Tibial artery (tissue), 4 donors: ENCODE results near the gene RECQL.

Experiments
- DNase-seq, 2 donors: peaks; one replicate each; pipeline ENCODE4 v3.0.0-alpha.2; 2019
- H3K27ac ChIP-seq, 2 donors: fragments of 200-600 bp; sonication (generic) in 1 of 2; 1 replicate in 1 of 2; 2 replicates in 1 of 2; pipeline ENCODE4 v1.5.1; 2018 to 2019; ENCODE audit warnings: mild to moderate bottlenecking in 1 of 2
- H3K27me3 ChIP-seq, 2 donors: fragments of 200-600 bp; sonication (generic) in 1 of 2; one replicate each; pipeline versions ENCODE4 v1.5.1 to v1.6.0; 2016 to 2019
- H3K36me3 ChIP-seq, 3 donors: fragments of 200-600 bp; sonication (generic) in 2 of 3; one replicate each; pipeline ENCODE4 v1.5.1; 2016 to 2019; ENCODE audit warnings: mild to moderate bottlenecking in 2 of 3
- H3K4me1 ChIP-seq, 4 donors: fragments of 200-600 bp; sonication (generic) in 2 of 4; 1 replicate in 3 of 4; 2 replicates in 1 of 4; pipeline ENCODE4 v1.5.1; 2016 to 2019
- H3K4me3 ChIP-seq, 2 donors: fragments of 200-600 bp; sonication (generic) in 1 of 2; 1 replicate in 1 of 2; 2 replicates in 1 of 2; pipeline ENCODE4 v1.5.1; 2018 to 2019; ENCODE audit warnings: mild to moderate bottlenecking in 2 of 2
- H3K9me3 ChIP-seq, 3 donors: fragments of 200-600 bp; sonication (generic) in 1 of 3; one replicate each; pipeline ENCODE4 v1.5.1; 2016 to 2019
- CTCF ChIP-seq, 2 experiments: fragments of 200-600 bp in 1 of 2; fragments of 450-650 bp in 1 of 2; IDR thresholded peaks; one replicate each; pipeline ENCODE4 v1.5.1; 2017 to 2019; ENCODE audit warnings: antibody characterized with exemption in 2 of 2, mild to moderate bottlenecking in 1 of 2, moderate library complexity in 1 of 2
- intact Hi-C: fragments of 100-400 bp; cut with DNase I; formaldehyde crosslinking; loops from one replicate; pipeline ENCODE4 v1.15.0; 2023; ENCODE audit warnings: low total_unique reads

Gene RECQL

DNA sequence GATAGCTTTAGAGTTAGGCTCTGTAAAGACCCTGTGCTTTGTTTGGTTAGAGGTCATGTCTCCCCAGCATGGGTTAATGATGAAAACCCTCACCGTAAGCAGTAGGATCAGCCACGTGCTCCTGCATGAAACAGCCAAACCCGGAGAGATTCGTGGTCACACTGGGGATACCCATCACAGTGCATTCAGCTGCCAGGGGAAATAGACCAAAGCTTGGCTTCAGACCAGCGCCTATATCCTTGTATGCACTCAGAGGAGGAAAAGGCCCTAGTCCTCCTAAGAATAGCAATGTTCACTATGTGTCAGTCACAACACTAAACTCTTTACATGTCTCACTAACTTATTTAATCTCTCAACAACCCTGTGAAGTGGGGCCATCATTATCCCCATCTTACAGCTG, 41.0 kb upstream of the RECQL start:
- no peak overlapping the region for H3K27ac ChIP-seq
- no peaks in the 10 kb centered on the region for H3K4me1 ChIP-seq
- no peaks in the 10 kb centered on the region for H3K27me3 ChIP-seq
- intact Hi-C loops = no loop called here
- H3K9me3 ChIP-seq = no peaks in the 10 kb centered on the region
- no peak overlapping the region for H3K4me3 ChIP-seq
- H3K36me3 ChIP-seq = no peaks in the 10 kb centered on the region
- TF ChIP-seq CTCF (IDR thresholded peaks at IDR 0.05) = no peak
- no peak for DNase-seq

DNA sequence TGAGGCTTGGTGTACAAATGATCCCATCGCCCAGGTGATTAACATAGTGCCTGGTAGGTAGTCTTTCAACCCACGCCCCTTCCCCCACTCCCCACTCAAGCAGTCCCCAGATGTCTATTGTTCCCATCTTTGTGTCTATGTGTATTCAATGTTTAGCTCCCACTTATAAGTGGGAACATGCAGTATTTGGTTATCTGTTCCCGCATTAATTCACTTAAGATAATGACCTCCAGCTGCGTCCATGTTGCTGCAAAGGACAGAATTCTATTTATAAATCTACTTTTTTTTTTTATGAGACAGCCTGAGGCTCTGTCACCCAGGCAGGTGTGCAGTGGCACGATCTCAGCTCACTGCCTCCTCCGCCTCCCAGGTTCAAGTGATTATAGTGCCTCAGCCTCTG, 40.3 kb upstream of the RECQL start:
- H3K4me1 ChIP-seq = no peaks in the 10 kb centered on the region
- DNase-seq = no peak
- no peak overlapping the region for H3K27ac ChIP-seq
- no peak for TF ChIP-seq CTCF (IDR thresholded peaks at IDR 0.05)
- no peak overlapping the region for H3K4me3 ChIP-seq
- no peaks in the 10 kb centered on the region for H3K36me3 ChIP-seq
- no peaks in the 10 kb centered on the region for H3K27me3 ChIP-seq
- H3K9me3 ChIP-seq = no peaks in the 10 kb centered on the region
- intact Hi-C loops = no loop called here

DNA sequence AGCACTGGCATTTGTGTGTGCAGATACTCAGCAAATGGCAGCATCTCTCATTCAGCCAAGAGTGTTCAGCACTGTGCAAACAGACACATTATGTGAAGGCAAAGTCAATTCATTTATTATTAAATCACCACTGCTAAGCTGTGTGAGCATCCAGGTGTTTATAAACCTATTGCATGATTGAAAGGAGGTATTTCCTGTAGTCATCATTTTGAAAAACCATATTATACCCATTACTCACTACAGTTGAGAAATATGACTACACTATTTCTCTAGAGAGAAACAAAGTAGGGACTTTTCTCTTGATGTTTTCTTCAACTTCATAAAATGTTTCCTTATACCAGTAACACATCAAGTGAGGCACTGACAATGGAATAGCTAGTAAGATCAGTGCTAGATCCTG, 38.4 kb upstream of the RECQL start:
- DNase-seq = no peak
- Histone ChIP-seq H3K27me3 (no peaks in the 10 kb centered on the region), H3K36me3 (no peaks in the 10 kb centered on the region), H3K27ac (no peak overlapping the region), H3K4me3 (no peak overlapping the region), H3K9me3 (no peaks in the 10 kb centered on the region), H3K4me1 (no peaks in the 10 kb centered on the region)
- no peak for TF ChIP-seq CTCF (IDR thresholded peaks at IDR 0.05)
- intact Hi-C loops = no loop called here

DNA sequence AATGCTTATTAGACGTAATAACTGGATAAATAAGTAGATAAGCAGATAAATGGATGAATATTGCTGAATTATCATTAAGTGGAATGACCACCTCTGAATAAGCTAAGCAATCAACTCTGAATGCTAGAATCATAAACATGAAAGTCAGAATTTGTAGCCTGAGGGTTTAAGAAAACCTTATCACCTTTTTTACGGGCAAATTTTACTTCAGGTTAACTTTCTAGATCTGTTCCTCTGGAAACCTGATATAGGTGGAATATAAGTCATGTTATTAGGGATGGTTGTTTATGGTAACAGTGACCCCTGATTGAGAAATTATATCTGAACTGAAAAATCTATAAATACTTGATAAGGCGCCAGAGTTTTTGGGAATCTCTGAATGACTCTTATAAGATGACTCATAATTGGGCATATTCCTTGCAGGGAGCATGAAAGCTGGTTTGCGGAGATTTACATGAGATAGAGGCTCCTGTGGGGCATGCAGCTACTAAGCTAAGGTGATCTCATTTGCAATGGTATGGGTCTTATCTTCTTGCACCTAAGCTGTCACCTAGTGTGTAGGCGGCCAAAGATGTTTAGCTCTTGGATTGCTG, 36.7 kb upstream of the RECQL start:
- Histone ChIP-seq H3K36me3 (no peaks in the 10 kb centered on the region), H3K4me1 (no peaks in the 10 kb centered on the region), H3K9me3 (no peaks in the 10 kb centered on the region), H3K4me3 (no peak overlapping the region), H3K27ac (no peak overlapping the region), H3K27me3 (no peaks in the 10 kb centered on the region)
- TF ChIP-seq CTCF (IDR thresholded peaks at IDR 0.05) = no peak
- no peak for DNase-seq
- intact Hi-C loops = no loop called here

- H3K4me3 ChIP-seq = no peak overlapping the region
- no peak overlapping the region for H3K27ac ChIP-seq
- no peak for TF ChIP-seq CTCF (IDR thresholded peaks at IDR 0.05)
- no peaks in the 10 kb centered on the region for H3K36me3 ChIP-seq
- DNase-seq = no peak
- intact Hi-C loops = no loop called here
- H3K4me1 ChIP-seq = peaks cover 0 to 26% (median 9%) of the 10 kb centered on the region in 4 donors
- no peaks in the 10 kb centered on the region for H3K9me3 ChIP-seq
- H3K27me3 ChIP-seq = peaks cover 0 to 4% of the 10 kb centered on the region in 2 donors
These were observed 28.0 kb upstream of the RECQL start for GRCh38 chr12:21529456-21529855.

DNA sequence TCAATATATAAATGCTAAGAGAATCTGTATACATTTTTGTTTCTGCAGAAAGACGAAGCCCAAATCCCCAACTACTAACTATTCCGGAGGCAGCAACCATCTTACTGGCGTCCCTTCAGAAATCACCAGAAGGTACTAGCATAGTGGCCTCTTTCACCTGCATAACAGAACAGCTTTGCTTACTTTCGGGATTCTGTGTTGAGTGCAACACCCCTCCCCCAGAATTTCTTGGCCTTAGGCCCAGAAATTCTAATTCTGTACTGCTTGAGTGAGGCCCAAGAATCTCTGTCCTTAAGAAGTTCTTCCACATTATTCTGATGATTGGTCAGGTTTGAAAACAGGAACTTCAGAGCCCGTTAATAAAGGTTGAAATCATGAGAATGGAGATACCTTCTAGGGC, 27.5 kb upstream of the RECQL start:
- no peak for TF ChIP-seq CTCF (IDR thresholded peaks at IDR 0.05)
- Histone ChIP-seq H3K36me3 (no peaks in the 10 kb centered on the region), H3K9me3 (no peaks in the 10 kb centered on the region), H3K4me1 (peaks cover 0 to 26% (median 9%) of the 10 kb centered on the region in 4 donors), H3K27ac (no peak overlapping the region), H3K27me3 (peaks cover 0 to 4% of the 10 kb centered on the region in 2 donors), H3K4me3 (no peak overlapping the region)
- DNase-seq = no peak
- intact Hi-C loops = no loop called here
